ENCODE results near the gene PAIP2. TPM values are rescaled to one million over a fixed set of nuclear protein-coding genes. Genes with fewer than 3 reads are reported as not detected.

Gene PAIP2
- total RNA-seq, 1 donor from 2014 or later, result 148 TPM

DNA sequence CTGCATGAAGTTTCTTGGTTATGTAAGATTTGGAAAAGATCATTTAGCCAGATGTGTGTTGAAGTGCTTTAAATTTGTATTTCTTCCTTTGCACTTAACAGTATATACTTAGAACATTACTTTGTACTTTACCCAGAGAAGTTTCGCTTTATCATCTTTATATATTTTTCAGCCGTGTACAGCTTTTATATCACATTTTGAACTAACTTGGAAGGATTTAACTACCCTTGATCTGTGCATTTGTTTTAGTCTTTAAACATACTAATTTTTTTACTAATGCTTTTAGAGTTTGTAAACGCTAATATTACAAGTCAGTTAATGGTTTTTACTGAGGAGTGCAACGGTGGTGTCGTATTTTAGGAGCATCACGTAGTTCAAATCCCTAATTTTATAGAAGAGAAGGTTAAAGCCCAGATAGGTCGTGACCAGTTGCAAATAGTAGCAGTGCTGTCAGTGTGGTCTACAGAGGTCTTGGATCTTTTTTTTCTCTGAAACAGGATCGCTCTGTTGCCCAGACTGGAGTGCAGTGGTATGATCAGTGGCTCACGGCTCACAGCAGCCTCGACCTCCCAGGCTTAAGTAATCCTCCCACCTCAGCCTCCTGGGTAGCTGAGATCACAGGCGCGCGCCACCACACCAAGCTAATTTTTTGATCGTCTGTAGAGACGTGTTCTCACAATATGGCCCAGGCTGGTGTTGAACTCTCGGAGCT is 46.2 kb upstream of the PAIP2 start:
- DNase-seq, result no peak
- intact Hi-C loops (cut with micrococcal nuclease), result no loop called here
- Histone ChIP-seq H3K27me3 (ENCODE audit: low read depth) (no peaks in the 10 kb centered on the region), H3K4me1 (peaks cover 74% of the 10 kb centered on the region), H3K4me3 (peak overlapping the region; percentile 92), H3K9me3 (replicated peaks) (no peaks in the 10 kb centered on the region), H3K36me3 (no peaks in the 10 kb centered on the region), H3K27ac (replicated peaks) (peak overlapping the region; percentile 99)
- TF ChIP-seq CTCF (IDR thresholded peaks at IDR 0.05; ENCODE audit: borderline replicate concordance), result no peak

GRCh38 chr5:139296198-139296597 is 45.5 kb upstream of the PAIP2 start:
- H3K4me1 ChIP-seq, result peaks cover 81% of the 10 kb centered on the region
- peak overlapping the region; percentile 99 for H3K27ac ChIP-seq (replicated peaks)
- H3K36me3 ChIP-seq, result no peaks in the 10 kb centered on the region
- peak overlapping the region; percentile 92 for H3K4me3 ChIP-seq
- intact Hi-C loops (cut with micrococcal nuclease), result no loop called here
- no peak for DNase-seq
- H3K9me3 ChIP-seq (replicated peaks), result no peaks in the 10 kb centered on the region
- TF ChIP-seq CTCF (IDR thresholded peaks at IDR 0.05; ENCODE audit: borderline replicate concordance), result no peak
- no peaks in the 10 kb centered on the region for H3K27me3 ChIP-seq (ENCODE audit: low read depth)

GRCh38 chr5:139296862-139297326 is 44.8 kb upstream of the PAIP2 start:
- Histone ChIP-seq H3K36me3 (no peaks in the 10 kb centered on the region), H3K9me3 (replicated peaks) (no peaks in the 10 kb centered on the region), H3K27ac (replicated peaks) (peak overlapping the region; percentile 20), H3K27me3 (ENCODE audit: low read depth) (no peaks in the 10 kb centered on the region), H3K4me3 (peak overlapping the region; percentile 92), H3K4me1 (peaks cover 88% of the 10 kb centered on the region)
- DNase-seq, result no peak
- intact Hi-C loops (cut with micrococcal nuclease), result no loop called here
- no peak for TF ChIP-seq CTCF (IDR thresholded peaks at IDR 0.05; ENCODE audit: borderline replicate concordance)

DNA sequence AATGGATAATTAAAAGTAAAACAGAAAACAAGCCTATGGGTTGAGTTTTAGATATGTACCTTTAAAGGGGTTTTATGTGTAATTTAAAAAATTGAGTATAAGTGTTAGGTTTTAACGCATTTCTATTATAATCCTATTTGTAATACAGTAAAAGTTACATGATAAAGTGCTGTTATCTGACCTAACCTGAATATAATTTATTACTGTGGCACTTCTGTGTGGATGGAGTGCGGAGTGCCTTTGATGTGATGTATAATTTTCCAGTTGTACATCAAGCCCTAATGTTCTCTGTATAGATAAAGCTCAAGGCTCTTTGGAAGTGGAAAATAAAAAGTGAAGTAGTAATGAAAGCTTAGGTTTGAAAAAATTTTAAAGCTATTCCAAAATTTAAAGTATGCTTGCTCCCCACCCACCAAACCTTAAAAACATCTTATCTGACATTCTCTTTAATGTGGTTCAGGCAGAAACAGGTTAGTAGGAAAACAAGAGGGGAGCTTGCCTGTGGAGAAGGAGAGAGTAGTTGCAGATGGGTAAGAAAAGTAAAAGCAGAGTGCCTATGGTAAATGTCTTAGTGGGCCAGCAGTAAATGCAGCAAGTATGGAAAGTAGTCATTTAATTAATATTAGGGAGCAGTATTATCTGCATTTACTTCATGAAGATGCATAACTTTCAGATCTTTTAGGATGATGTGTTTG is 44.1 kb upstream of the PAIP2 start:
- intact Hi-C loops (cut with micrococcal nuclease), result no loop called here
- no peaks in the 10 kb centered on the region for H3K36me3 ChIP-seq
- no peak for DNase-seq
- H3K4me3 ChIP-seq, result peak overlapping the region; percentile 6
- TF ChIP-seq CTCF (IDR thresholded peaks at IDR 0.05; ENCODE audit: borderline replicate concordance), result no peak
- H3K4me1 ChIP-seq, result peaks cover 95% of the 10 kb centered on the region
- H3K9me3 ChIP-seq (replicated peaks), result no peaks in the 10 kb centered on the region
- H3K27me3 ChIP-seq (ENCODE audit: low read depth), result no peaks in the 10 kb centered on the region
- H3K27ac ChIP-seq (replicated peaks), result no peak overlapping the region

GRCh38 chr5:139298242-139298641 is 43.4 kb upstream of the PAIP2 start:
- H3K4me3 ChIP-seq, result peak overlapping the region; percentile 6
- no peak overlapping the region for H3K27ac ChIP-seq (replicated peaks)
- no peaks in the 10 kb centered on the region for H3K27me3 ChIP-seq (ENCODE audit: low read depth)
- DNase-seq, result no peak
- peaks cover 98% of the 10 kb centered on the region for H3K4me1 ChIP-seq
- no peaks in the 10 kb centered on the region for H3K36me3 ChIP-seq
- H3K9me3 ChIP-seq (replicated peaks), result no peaks in the 10 kb centered on the region
- no peak for TF ChIP-seq CTCF (IDR thresholded peaks at IDR 0.05; ENCODE audit: borderline replicate concordance)
- intact Hi-C loops (cut with micrococcal nuclease), result no loop called here
